ENCODE measurements around the gene ADGRL3.

DNA sequence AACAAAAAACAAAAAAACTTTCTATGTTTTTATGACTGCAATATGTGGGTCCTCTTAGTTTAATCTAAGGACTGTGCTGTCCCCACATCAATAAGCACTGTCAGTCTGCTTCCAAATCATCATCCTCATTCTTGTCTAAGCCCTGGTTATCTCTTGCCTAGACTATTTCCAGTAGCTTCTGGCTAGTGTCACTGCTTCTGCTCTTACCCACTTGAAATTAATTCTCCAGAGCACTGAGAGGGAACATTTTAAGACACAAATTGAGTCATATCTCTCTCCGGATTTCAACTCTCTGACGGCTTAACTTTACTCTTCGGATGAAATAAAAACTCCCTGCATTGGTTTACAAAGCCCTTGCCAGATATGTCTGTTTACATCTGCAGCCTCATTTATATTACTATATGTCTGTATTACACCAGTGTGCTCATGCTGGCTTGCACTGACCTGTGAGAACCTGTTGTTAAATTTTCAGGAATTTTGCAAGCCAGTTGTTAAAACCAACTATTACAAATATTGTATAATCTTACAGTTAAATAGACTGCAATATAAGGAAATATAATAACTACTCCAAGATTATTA lies 345.9 kb downstream of the ADGRL3 start:
- TF ChIP-seq, protein P1, sequence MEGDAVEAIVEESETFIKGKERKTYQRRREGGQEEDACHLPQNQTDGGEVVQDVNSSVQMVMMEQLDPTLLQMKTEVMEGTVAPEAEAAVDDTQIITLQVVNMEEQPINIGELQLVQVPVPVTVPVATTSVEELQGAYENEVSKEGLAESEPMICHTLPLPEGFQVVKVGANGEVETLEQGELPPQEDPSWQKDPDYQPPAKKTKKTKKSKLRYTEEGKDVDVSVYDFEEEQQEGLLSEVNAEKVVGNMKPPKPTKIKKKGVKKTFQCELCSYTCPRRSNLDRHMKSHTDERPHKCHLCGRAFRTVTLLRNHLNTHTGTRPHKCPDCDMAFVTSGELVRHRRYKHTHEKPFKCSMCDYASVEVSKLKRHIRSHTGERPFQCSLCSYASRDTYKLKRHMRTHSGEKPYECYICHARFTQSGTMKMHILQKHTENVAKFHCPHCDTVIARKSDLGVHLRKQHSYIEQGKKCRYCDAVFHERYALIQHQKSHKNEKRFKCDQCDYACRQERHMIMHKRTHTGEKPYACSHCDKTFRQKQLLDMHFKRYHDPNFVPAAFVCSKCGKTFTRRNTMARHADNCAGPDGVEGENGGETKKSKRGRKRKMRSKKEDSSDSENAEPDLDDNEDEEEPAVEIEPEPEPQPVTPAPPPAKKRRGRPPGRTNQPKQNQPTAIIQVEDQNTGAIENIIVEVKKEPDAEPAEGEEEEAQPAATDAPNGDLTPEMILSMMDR (IDR thresholded peaks at IDR 0.05; ENCODE audit: low read depth, low read length), result no peak
- no peak for TF ChIP-seq EZH2phosphoT487 (IDR thresholded peaks at IDR 0.05; ENCODE audit: low read depth)

All from OCI-LY3 (cell line).